GM23248 (cell line): Measurements from ENCODE around the gene RAB17. TPM values are rescaled to one million over a fixed set of nuclear protein-coding genes. Genes with fewer than 3 reads are reported as not detected.

Source experiments
- DNase-seq: peaks from one replicate; pipeline ENCODE4 v3.0.0-alpha.2; 2015
- H2AFZ ChIP-seq: fragments of 200-600 bp; sonication (generic); 2 replicates; pipeline ENCODE4 v1.6.1; 2016; ENCODE audit warnings: antibody characterized with exemption
- H3F3A ChIP-seq: fragments of 200-600 bp; sonication (generic); 2 replicates; pipeline ENCODE4 v1.6.1; 2016; ENCODE audit warnings: mild to moderate bottlenecking, antibody characterized with exemption, mixed run types; ENCODE audit not compliant: insufficient read depth
- H3K27ac ChIP-seq: fragments of 200-600 bp; sonication (generic); 2 replicates; pipeline ENCODE4 v1.5.1; 2016; ENCODE audit warnings: mild to moderate bottlenecking
- H3K27me3 ChIP-seq: fragments of 200-600 bp; sonication (generic); replicated peaks from 2 replicates; pipeline ENCODE4 v1.6.1; 2016; ENCODE audit warnings: mild to moderate bottlenecking; ENCODE audit not compliant: insufficient read depth
- H3K36me3 ChIP-seq: fragments of 200-600 bp; sonication (generic); 2 replicates; pipeline ENCODE4 v1.6.1; 2016; ENCODE audit warnings: low read depth, mild to moderate bottlenecking
- H3K4me1 ChIP-seq: fragments of 200-600 bp; sonication (generic); 2 replicates; pipeline ENCODE4 v1.6.1; 2016; ENCODE audit warnings: mild to moderate bottlenecking; ENCODE audit not compliant: insufficient read depth
- H3K4me2 ChIP-seq: fragments of 200-600 bp; sonication (generic); one replicate; pipeline ENCODE4 v1.6.1; 2016; ENCODE audit warnings: mild to moderate bottlenecking; ENCODE audit not compliant: unreplicated experiment
- H3K4me3 ChIP-seq: fragments of 200-600 bp; sonication (generic); 2 replicates; pipeline ENCODE4 v1.5.1; 2016; ENCODE audit warnings: mild to moderate bottlenecking
- H3K79me2 ChIP-seq: fragments of 200-600 bp; sonication (generic); 2 replicates; pipeline ENCODE4 v1.6.1; 2016; ENCODE audit warnings: mild to moderate bottlenecking; ENCODE audit not compliant: insufficient read depth
- H3K9ac ChIP-seq: fragments of 200-600 bp; sonication (generic); 2 replicates; pipeline ENCODE4 v1.6.1; 2016; ENCODE audit warnings: mild to moderate bottlenecking
- H3K9me2 ChIP-seq: fragments of 200-600 bp; sonication (generic); 2 replicates; pipeline ENCODE4 v1.6.1; 2016; ENCODE audit warnings: mixed run types, mild to moderate bottlenecking, moderate library complexity; ENCODE audit not compliant: insufficient read depth
- H3K9me3 ChIP-seq: fragments of 200-600 bp; sonication (generic); one replicate; pipeline ENCODE4 v1.6.1; 2017; ENCODE audit warnings: low read depth
- H4K20me1 ChIP-seq: fragments of 200-600 bp; sonication (generic); 2 replicates; pipeline ENCODE4 v1.6.0; 2016; ENCODE audit not compliant: insufficient read depth
- EZH2 ChIP-seq: fragments of 200-600 bp; sonication (generic); IDR thresholded peaks from 2 replicates; pipeline ENCODE4 v1.6.1; 2018; ENCODE audit warnings: antibody characterized with exemption, mild to moderate bottlenecking; ENCODE audit not compliant: insufficient read depth, poor library complexity, severe bottlenecking
- EZH2phosphoT487 ChIP-seq: fragments of 200-600 bp; sonication (generic); IDR thresholded peaks from 2 replicates; pipeline ENCODE4 v1.6.1; 2018; ENCODE audit warnings: antibody characterized with exemption, moderate library complexity, mild to moderate bottlenecking, low read depth; ENCODE audit not compliant: insufficient read depth
- WGBS, 2 experiments: methylation state at CpG; one replicate each; pipeline ENCODE4 v1.1.6; 2015 to 2017; ENCODE audit warnings: low lambda C conversion rate in 2 of 2, low coverage in 1 of 2; ENCODE audit errors: missing lambda C conversion rate in 2 of 2; 5-methylcytosine and 5-hydroxymethylcytosine counted together
- in situ Hi-C: fragments of 300-500 bp; cut with MboI; formaldehyde crosslinking; loops from 2 replicates; pipeline ENCODE4 v1.15.0; 2020
- polyA plus RNA-seq: library from polyadenylated mRNA; unstranded; fragments of >200 nt; fragmentation: Nextera tagmentation; extraction: Ambion mirVana; gene quantifications from 2 replicates; pipeline ENCODE4 v1.2.1, GENCODE V29; 2016
- total RNA-seq: library from RNA; depleted of rRNA; stranded (reverse); fragments of >200 nt; shearing (Covaris generic); gene quantifications from 2 replicates; pipeline ENCODE4 v1.2.3, GENCODE V29; 2014

The RAB17 gene
- total and polyA plus RNA-seq, 2 experiments from 2014 or later, result 1.7 TPM; not detected in 1

DNA sequence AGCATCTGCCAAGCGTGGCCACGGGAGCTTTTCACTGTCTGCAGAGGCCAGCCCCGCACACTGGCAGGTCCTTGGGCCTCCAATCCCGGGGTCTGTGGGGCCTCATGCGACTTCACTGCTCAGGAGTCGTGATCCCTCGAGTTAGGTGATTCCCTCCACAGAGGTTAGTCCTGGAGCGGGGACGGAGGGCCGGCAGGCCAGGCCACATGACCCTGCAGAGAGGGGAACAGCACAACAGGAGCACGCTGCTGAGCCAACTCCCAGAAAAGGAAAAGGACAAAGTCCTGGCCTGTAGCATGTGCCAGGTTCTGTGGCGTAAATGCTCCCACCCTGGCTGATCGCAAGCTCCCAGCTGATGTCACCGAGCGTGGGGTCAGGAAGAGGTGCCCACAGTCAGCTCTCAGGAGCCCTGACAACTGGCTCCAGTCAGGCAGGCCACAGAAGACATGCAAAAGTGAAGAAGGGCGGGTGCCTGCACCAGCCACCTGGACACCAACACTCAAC lies 39.4 kb downstream of the RAB17 start:
- peaks cover 5% of the 10 kb centered on the region; the same call in 1 of the 2 replicates for H3K36me3 ChIP-seq

DNA sequence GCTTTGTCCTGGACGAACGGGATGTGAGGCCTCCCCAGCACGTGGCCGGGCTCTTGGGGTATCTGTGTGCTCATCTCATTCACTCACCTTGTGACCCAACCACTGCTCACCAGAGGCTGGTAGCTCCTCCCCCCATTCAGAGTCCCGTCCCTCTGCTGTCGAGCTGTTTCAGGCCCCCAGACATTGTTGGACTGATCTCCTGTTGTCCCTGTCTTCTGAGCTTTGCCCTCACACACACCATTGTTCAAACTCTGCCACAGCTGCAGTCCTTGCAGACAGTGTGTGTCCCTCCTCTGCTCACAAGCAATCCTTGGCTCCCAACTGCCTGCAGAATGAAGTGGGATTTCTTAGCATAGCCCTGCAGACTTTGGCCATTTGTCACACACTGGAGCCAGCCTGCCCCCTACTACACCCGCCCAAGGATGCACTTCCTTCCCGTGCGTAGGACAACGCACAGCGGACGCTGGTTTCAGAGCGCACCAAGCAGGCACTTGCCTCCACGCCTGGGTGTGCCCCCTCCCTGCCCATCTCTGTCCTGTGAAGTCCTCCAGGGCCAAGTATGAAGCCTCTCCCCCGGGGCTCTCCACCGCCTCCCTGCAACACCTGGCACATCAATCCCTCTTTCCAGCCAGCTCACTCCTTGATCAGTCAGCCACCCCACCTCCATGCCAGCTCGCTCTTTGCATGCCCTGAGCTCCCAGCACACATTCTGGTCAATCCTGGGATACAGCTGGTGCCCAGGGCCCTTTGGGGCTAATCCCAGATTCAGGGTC lies 40.7 kb downstream of the RAB17 start:
- in situ Hi-C loops, result loop anchor here (25.0 kb wide), 1 partner anchor 388 kb away; no protein-coding TSS in a partner anchor
- TF ChIP-seq EZH2 (no peak), EZH2phosphoT487 (no peak)
- no peaks in the 10 kb centered on the region for H3K9me3 ChIP-seq
- DNase-seq, result no peak
- H3K27ac ChIP-seq, result no peak overlapping the region
- H3K4me3 ChIP-seq, result no peak overlapping the region
- H3K27me3 ChIP-seq, result no peaks in the 10 kb centered on the region
- no peaks in the 10 kb centered on the region for H3F3A ChIP-seq
- WGBS, 2 experiments, result 86 to 90% methylated on average over 17 of the region's 17 CpGs
- 0 out of 2 replicates have a peak, but pooled peaks cover 4% of the 10 kb centered on the region for H3K36me3 ChIP-seq
- no peaks in the 10 kb centered on the region for H3K9me2 ChIP-seq
- H3K4me2 ChIP-seq, result no peak overlapping the region
- H3K79me2 ChIP-seq, result no peaks in the 10 kb centered on the region
- H3K9ac ChIP-seq, result no peak overlapping the region
- no peaks in the 10 kb centered on the region for H4K20me1 ChIP-seq
- no peak overlapping the region for H2AFZ ChIP-seq
- no peaks in the 10 kb centered on the region for H3K4me1 ChIP-seq

More for the DNA sequence above, 39.4 kb downstream of the RAB17 start:
- Histone ChIP-seq H3K4me1 (no peaks in the 10 kb centered on the region), H3F3A (no peaks in the 10 kb centered on the region), H3K79me2 (no peaks in the 10 kb centered on the region), H3K27ac (no peak overlapping the region), H3K27me3 (no peaks in the 10 kb centered on the region), H2AFZ (no peak overlapping the region), H4K20me1 (no peaks in the 10 kb centered on the region), H3K4me2 (no peak overlapping the region), H3K9me3 (no peaks in the 10 kb centered on the region), H3K4me3 (no peak overlapping the region), H3K9ac (no peak overlapping the region), H3K9me2 (no peaks in the 10 kb centered on the region)
- TF ChIP-seq EZH2phosphoT487 (no peak), EZH2 (no peak)
- whole genome bisulfite sequencing, 2 experiments, result 92 to 94% methylated on average over 16 of the region's 16 CpGs
- DNase-seq, result no peak
- in situ Hi-C loops, result loop anchor here (25.0 kb wide), 1 partner anchor 389 kb away; no protein-coding TSS in a partner anchor

GRCh38 chr2:237549216-237549615 lies 41.3 kb downstream of the RAB17 start:
- Histone ChIP-seq H4K20me1 (no peaks in the 10 kb centered on the region), H3K79me2 (no peaks in the 10 kb centered on the region), H3K27me3 (no peaks in the 10 kb centered on the region), H2AFZ (no peak overlapping the region), H3K27ac (no peak overlapping the region), H3K4me3 (no peak overlapping the region), H3F3A (no peaks in the 10 kb centered on the region), H3K9me3 (no peaks in the 10 kb centered on the region), H3K36me3 (no peaks in the 10 kb centered on the region), H3K4me1 (no peaks in the 10 kb centered on the region), H3K9me2 (no peaks in the 10 kb centered on the region), H3K9ac (no peak overlapping the region), H3K4me2 (no peak overlapping the region)
- in situ Hi-C loops, result no loop called here
- TF ChIP-seq EZH2phosphoT487 (no peak), EZH2 (no peak)
- 86 to 94% methylated on average over 8 of the region's 8 CpGs for WGBS, 2 experiments
- DNase-seq, result no peak

DNA sequence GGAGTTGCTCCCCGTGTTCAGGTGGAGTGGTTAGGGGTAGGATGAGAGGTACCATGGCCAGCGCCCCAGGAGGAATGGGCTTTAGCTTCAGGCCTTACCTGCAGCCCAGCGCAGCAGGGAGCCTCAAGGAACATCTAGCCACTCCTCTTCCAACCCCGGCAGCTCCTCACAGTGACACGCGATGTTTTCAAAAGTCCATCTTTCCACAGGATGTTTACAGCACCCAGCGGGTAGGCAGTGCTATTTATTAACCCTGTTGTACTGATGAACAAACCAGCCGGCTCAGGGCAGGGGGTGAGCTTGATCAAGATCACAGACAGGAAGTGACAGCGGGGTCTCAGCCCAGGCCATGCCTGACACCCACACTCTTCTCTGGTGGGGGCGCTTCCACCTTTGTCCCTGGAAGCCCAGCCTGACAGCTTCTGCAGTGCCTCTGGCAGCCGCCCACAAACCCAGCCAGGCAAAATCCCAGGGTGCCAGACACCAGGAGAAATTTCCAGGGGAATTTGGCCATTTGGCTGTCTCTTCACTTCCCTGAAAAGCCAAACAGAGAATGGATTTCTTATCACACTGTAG lies 42.6 kb downstream of the RAB17 start:
- Histone ChIP-seq H3K4me3 (no peak overlapping the region), H3K36me3 (no peaks in the 10 kb centered on the region), H3K27ac (no peak overlapping the region), H4K20me1 (no peaks in the 10 kb centered on the region), H3K9me2 (no peaks in the 10 kb centered on the region), H3K79me2 (no peaks in the 10 kb centered on the region), H3K9ac (no peak overlapping the region), H2AFZ (no peak overlapping the region), H3F3A (no peaks in the 10 kb centered on the region), H3K4me2 (no peak overlapping the region), H3K9me3 (no peaks in the 10 kb centered on the region), H3K4me1 (no peaks in the 10 kb centered on the region), H3K27me3 (no peaks in the 10 kb centered on the region)
- no peak for DNase-seq
- TF ChIP-seq EZH2phosphoT487 (no peak), EZH2 (no peak)
- WGBS, 2 experiments, result 73 to 75% methylated on average over 11 of the region's 11 CpGs
- in situ Hi-C loops, result no loop called here
